Stimulated activated CD8-positive, alpha-beta memory T cell treated with anti-CD3 and anti-CD28 coated beads, Interleukin-4, amount 100 ng/mL, for 48 hours (primary cell): ENCODE results near the gene FIZ1.

Source experiments
- DNase-seq: peaks from one replicate; pipeline ENCODE4 v3.0.0-alpha.2; 2020

The FIZ1 gene

GRCh38 chr19:55599468-55599841 lies at the start of gene FIZ1:
Gene FIZ1, minus strand, starts transcription at chr19:55599517. Its CDS starts 1,652 bp downstream, at chr19:55597865.
- peak; percentile 97 for DNase-seq

DNA sequence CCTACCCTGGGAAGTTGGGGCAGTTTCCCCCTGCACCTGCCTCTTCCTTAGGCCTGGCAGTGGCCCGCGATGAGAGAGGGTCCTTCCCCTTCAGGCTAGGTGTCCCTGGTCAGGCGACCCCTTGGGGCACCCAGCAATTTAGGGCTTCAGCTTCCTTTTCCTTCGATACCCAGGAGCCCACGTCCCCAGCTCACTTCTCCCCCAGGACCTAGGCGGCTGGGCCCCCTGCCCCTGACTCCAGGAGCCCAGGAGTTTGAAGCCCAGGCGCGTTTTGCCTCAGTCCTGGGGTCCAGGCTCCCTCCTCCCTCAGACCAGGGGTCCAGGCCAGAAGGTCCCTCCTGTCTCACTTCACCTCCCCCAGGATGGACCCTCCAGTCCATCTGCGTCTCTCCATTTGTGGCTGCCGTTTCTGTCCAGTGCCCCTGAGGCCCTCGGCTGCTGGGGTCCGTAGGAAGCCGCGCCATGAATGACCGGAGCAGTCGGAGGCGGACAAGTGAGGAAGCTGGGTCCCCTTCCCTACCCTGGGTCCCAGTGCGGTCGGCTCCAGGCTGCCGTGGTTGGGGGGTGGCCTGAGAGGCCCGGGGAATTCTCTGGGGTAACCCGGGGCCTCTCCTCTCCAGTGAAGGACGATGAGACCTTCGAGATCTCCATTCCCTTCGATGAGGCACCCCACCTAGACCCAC lies 49.4 kb upstream of the FIZ1 start:
- no peak for DNase-seq

DNA sequence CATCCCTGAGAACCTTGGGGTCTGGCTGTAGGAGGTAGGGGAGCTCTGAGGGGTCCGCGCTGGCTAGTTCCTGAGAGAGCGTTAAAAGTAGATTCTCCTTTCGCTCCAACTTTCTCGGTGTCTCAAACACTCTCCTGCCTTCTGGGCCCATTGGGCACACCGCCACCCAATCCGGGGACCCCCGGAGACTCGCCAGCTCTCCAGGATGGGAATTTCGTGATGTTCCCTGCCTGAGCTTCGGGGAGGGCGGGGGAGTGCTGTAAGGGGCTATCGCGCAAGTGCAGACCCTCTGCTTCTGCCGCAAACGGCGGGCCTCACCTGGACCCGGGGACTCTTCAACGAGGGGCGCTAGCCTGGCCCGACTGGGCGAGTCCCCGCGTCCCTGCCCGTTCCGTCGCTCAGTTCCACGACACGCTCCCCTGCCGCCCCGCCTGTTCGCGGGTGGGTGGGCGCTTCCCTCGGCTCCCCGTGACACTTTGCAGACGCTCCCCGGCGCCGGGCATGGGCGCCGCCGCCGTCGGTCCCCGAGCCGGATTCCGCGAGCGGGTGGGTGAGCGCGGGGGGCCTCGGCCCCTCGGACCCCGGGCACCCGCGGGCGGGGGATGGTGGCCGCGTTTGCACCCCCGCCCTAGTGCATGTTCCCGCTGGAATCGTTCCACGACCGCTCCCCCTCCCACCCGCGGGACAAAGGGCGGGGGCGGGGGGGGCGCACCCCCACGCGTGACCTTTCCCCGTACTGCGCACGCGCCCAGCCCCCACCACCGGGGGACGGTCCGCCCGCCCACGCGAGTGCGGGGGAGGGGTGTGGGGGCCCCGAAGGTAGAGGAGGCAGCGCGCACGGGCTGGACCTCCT lies 48.6 kb upstream of the FIZ1 start, which contains the start of gene CCDC106:
TSS of gene CCDC106 (plus strand) at position 481 of the 853 bp plus-strand sequence. CDS start 835 bp downstream, outside the sequence.
- peak; percentile 65 for DNase-seq

DNA sequence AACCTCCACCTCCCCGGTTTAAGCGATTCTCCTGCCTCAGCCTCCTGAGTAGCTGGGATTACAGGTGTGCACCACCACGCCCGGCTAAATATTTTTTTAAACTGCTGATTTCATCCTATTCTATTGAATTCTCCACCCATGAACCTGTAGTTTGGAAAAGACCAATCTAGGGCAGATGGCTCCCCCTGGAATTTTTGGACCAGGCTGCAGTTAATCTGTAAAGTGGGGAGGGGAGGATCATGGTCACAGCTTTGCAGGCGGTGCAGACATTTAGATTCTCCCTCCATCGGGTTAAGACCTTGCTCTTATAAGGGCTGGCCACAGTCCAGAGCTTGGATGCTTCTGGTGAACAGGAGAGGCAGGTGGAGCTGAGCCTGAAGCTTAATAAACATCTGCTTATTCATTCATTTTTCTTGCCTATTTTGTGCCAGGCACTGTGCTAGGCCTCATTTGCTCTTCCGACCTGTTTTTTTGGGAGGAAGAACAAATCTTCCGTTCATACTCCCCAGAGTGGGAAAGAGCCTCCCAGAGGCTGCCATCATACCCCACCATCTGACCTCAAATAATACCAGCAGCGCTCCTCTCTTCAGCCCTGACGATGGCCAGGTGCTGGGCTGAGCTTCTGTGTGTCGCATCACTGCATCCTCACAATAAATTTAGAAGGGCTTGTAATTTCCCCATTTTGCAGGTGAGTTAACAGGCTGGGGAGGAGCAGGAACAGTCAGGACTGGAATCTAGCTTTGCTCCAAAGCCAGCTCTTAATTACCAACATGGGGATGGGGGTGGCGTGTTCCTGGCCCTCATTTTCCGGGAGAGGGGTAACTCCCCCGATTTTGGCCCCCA lies 47.8 kb upstream of the FIZ1 start:
- no peak for DNase-seq

- DNase-seq, result no peak
These were observed 46.2 kb upstream of the FIZ1 start for GRCh38 chr19:55645512-55645881.

DNA sequence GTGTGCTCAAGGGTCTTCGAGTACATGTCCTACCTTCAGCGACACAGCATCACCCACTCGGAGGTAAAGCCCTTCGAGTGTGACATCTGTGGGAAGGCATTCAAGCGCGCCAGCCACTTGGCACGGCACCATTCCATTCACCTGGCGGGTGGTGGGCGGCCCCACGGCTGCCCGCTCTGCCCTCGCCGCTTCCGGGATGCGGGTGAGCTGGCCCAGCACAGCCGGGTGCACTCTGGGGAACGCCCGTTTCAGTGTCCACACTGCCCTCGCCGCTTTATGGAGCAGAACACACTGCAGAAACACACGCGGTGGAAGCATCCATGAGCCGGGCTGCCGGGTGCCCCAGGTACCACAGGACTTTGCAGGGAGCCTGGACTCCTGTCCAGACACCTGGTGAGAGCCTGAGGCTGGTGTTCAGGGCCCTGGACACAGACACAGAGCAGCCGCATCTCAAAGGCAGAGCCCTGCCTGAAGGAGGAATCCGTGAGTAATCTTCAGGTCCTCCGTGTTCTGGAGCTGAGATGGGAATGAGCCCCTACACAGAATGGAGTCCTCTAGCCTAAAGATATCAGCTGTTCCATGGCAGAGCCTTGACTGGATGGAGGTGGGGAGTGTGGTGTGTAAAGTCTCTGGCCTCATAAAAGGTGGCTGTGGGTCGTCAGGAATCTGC lies 45.7 kb upstream of the FIZ1 start:
- DNase-seq, result no peak

- DNase-seq, result no peak
These were observed 45.0 kb upstream of the FIZ1 start for GRCh38 chr19:55644191-55644833.

- DNase-seq, result no peak
These were observed 44.5 kb upstream of the FIZ1 start for GRCh38 chr19:55643887-55644176.

- DNase-seq, result peak; percentile 88
These were observed 43.9 kb upstream of the FIZ1 start, which contains the start of gene ZNF581 for GRCh38 chr19:55643003-55643886. Gene ZNF581, plus strand, starts transcription at chr19:55643649. Its CDS starts 923 bp downstream, at chr19:55644572.

- peak; percentile 60 for DNase-seq
These were observed 43.1 kb upstream of the FIZ1 start for GRCh38 chr19:55642153-55643002.

DNA sequence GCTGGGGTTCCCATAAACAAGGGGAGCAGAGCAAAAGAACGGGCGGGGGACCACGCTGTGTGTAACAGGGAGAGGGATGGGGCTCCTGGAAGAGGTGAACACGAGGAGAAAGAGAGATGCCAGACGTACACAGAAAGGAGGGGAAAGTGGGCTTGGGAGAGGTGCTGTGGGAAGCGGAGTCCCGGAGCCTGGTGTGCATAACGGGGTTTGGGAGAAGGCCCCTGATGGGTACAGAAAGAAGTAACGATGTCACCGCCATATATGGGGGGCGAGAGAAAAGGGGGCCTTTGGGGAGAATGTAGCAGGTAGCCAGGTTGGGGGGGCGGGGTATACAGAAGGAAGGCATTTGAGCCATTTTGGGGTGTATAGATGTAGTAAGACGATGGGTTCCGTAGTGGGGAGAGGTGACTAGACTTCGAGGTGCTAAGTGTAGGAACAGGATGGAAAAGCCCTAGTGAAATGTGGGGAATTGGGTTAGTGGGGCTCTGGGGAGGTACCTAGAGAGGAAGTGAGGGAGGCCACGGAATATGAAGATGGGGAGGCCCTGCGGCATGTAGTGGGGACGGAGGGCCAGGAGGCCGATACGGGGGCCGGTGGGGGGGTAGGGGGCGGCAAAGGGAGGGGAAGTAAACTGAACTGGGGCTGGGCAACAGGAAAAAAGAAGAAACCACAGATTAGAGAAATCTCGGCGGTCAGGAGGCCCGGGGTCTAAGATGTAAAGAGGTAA lies 42.3 kb upstream of the FIZ1 start:
- DNase-seq, result peak; percentile 65

DNA sequence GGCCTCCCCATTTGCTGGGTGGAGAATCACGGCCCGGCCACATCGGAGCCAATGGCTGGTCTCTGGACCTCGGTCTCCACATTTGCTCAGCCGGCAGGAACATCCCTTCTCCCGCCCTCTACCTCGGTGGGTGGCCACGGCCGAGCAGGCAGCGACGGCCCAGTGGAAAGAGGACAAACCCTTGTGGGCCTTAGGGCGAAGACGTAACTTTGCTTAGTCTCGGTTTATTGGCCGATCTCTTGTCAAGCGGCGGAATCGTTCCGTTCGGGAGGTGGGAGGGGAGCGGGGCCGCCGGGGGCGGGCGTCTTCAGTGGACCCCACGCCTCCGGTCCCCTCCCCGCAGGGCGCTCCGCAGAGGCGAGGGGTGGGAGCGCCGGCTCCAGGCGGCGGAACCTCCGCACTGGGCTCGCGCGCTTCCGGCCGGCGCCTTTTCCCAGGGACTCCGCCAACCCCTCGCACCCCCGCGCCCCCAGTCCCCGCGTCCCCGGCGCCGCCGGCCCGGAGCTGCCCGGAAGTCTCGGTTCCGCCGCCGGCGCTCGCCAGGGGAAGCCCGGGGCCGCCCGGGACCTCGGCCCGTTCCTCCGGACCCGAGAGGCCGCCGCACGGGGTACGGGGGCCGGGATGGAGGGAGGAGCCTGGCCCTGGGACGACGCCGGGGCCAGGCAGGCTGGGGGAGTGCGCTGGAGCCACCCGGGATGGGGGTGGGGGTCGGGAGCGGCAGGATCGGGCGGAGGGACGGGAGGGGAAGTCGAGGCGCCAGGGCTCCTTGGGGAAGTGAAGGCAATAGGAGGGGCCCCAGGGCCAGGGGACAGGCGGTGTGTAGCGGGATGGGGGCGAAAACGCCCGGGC lies 41.5 kb upstream of the FIZ1 start, which contains the start of gene ZNF580:
TSS of gene ZNF580 (plus strand) at position 426 of the 849 bp plus-strand sequence. CDS start 1,507 bp downstream, outside the sequence.
- peak; percentile 79 for DNase-seq

- DNase-seq, result peak; percentile 80
These were observed 40.8 kb upstream of the FIZ1 start for GRCh38 chr19:55640043-55640576.

- peak; percentile 80 for DNase-seq
These were observed 39.6 kb upstream of the FIZ1 start for GRCh38 chr19:55638864-55639359.

- DNase-seq, result no peak
These were observed 38.2 kb upstream of the FIZ1 start for GRCh38 chr19:55637534-55637933.

DNA sequence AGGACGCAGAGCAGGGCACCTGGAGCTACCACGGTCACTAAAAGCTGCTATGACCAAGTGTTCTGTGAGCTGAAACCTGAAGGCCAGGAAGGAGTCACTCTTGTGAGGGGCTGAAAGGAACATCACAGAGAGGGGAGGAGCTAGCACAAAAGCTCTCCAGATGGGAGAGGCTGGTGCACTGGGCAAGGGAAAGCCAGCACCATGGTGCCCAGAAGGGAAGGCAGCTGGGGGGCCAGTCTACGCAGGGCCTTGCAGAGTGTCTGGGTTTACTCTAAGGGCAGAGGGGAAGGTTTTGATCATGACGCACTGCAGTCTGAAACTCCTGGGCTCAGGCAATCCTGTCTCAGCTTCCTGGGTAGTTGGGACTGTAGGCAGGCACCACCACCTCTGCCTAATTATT lies 37.4 kb upstream of the FIZ1 start:
- DNase-seq, result no peak

DNA sequence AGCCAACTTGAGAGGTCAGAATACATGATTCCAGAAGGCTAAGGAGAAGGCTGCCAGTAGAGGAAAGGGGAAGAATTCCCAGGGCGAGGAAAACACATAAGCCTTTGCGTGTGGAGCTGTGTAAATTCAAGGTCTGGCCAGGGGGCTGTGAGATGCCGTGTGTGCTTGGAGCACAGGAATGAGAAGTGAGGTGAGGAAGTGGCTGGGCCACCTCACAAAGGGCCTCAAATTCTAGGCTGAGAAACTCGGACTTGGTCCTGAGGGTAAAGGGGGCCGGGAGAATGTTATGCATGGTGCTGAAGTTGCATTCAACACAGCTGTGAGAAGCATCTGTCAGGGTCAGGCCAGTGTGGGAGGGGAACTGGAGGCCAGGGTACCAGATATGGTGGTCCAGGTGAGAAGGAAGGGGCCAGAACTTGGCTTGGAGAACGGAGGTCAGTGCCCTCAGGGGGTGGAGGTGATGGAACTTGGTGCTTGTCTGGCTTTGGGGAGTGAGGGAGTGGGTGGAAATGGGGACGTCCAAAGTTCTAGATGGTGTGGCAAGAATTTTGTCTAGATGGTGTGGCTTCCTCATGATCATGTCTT lies 36.6 kb upstream of the FIZ1 start:
- DNase-seq, result no peak
